Measurements from ENCODE around the gene CCR7.

- TF ChIP-seq CTCF (conservative IDR thresholded peaks at IDR 0.05; ENCODE audit: low read depth, low read length) (no peak), EZH2 (IDR thresholded peaks at IDR 0.05; ENCODE audit: borderline replicate concordance, low read depth, low read length, poor library complexity, severe bottlenecking) (no peak)
These were observed 8.3 kb downstream of the CCR7 start for GRCh38 chr17:40556884-40557414.
